K562 (cell line): ENCODE measurements around the gene SERPINA12.

Experiments used
- ATF3 ChIP-seq, 2 experiments: fragments of 450-650 bp in 1 of 2; sonication (generic) in 1 of 2; formaldehyde crosslinking in 1 of 2; IDR thresholded peaks in 1 of 2; conservative IDR thresholded peaks in 1 of 2; 2 replicates each; pipeline versions ENCODE4 v1.6.1 to v1.8.1; 2016 to 2023; ENCODE audit warnings: mild to moderate bottlenecking in 2 of 2, moderate library complexity in 2 of 2, inconsistent platforms in 1 of 2, missing genetic modification reagents in 1 of 2
- CEBPB ChIP-seq: fragments of 450-650 bp; IDR thresholded peaks from 2 replicates; pipeline ENCODE4 v1.6.1; 2016; ENCODE audit warnings: missing genetic modification characterization, missing compliant biosample characterization
- CTCF ChIP-seq, 3 experiments: IDR thresholded peaks in 2 of 3; conservative IDR thresholded peaks in 1 of 3; 2 replicates each; pipeline ENCODE4 v1.5.1; 2011 to 2012; ENCODE audit warnings: low read length in 3 of 3, mild to moderate bottlenecking in 3 of 3, control low read depth in 2 of 3, improper control_type of control experiment in 1 of 3, inconsistent platforms in 1 of 3, low read depth in 1 of 3, mixed read lengths in 1 of 3, moderate library complexity in 1 of 3; ENCODE audit not compliant: insufficient read depth in 2 of 3
- E2F4 ChIP-seq: sonication (generic); formaldehyde crosslinking; IDR thresholded peaks from 2 replicates; pipeline ENCODE4 v1.8.0; 2022; ENCODE audit warnings: mild to moderate bottlenecking, low read depth, missing genetic modification reagents
- EZH2 ChIP-seq: IDR thresholded peaks from 2 replicates; pipeline ENCODE4 v1.6.1; 2012; ENCODE audit warnings: low read depth, mild to moderate bottlenecking, inconsistent platforms, low read length, borderline replicate concordance
- FOXM1 ChIP-seq, 2 experiments: fragments of 450-650 bp in 1 of 2; sonication (generic) in 1 of 2; formaldehyde crosslinking in 1 of 2; IDR thresholded peaks; 2 replicates each; pipeline versions ENCODE4 v1.6.1 to v1.9.0; 2017 to 2022; ENCODE audit warnings: low read depth in 2 of 2, mild to moderate bottlenecking in 2 of 2, missing genetic modification reagents in 1 of 2, moderate library complexity in 1 of 2
- MAFK ChIP-seq: IDR thresholded peaks from 2 replicates; pipeline ENCODE4 v1.6.1; 2011; ENCODE audit warnings: low read length, improper control_type of control experiment
- MXI1 ChIP-seq: IDR thresholded peaks from 2 replicates; pipeline ENCODE4 v1.6.1; 2011; ENCODE audit warnings: low read depth, mild to moderate bottlenecking, improper control_type of control experiment, low read length
- NCOA1 ChIP-seq: fragments of 450-650 bp; IDR thresholded peaks from 2 replicates; pipeline ENCODE4 v1.6.1; 2016; ENCODE audit warnings: low read depth
- POLR2AphosphoS5 ChIP-seq: IDR thresholded peaks from 2 replicates; pipeline ENCODE4 v1.6.1; 2011; ENCODE audit warnings: mild to moderate bottlenecking, low read depth, low read length, moderate library complexity; ENCODE audit not compliant: control insufficient read depth, insufficient read depth
- STAT6 ChIP-seq: sonication (generic); formaldehyde crosslinking; IDR thresholded peaks from 2 replicates; pipeline ENCODE4 v1.8.1; 2023; ENCODE audit warnings: mild to moderate bottlenecking, missing genetic modification reagents
- TCF15 ChIP-seq: fragments of 250-450 bp; sonication (Bioruptor Pico); IDR thresholded peaks from 2 replicates; pipeline ENCODE4 v1.8.0; 2022; ENCODE audit warnings: moderate library complexity, mild to moderate bottlenecking, inconsistent platforms
- ZBTB49 ChIP-seq: sonication (generic); formaldehyde crosslinking; IDR thresholded peaks from 2 replicates; pipeline ENCODE4 v1.8.0; 2022; ENCODE audit warnings: missing genetic modification reagents, mild to moderate bottlenecking, borderline replicate concordance
- ZSCAN29 ChIP-seq: fragments of 450-650 bp; IDR thresholded peaks from 2 replicates; pipeline ENCODE4 v1.6.1; 2017

GRCh38 chr14:94441130-94441529, 68.1 kb downstream of the SERPINA12 start:
- TF ChIP-seq POLR2AphosphoS5 (no peak), STAT6 (CRISPR knock-in tag) (no peak), ZBTB49 (CRISPR knock-in tag) (no peak), NCOA1 (no peak), ZSCAN29 (no peak), CTCF (IDR thresholded peaks at IDR 0.05 in 2 of 3, conservative IDR thresholded peaks at IDR 0.05 in 1 of 3; ENCODE audit: insufficient read depth in 2 of 3, low read depth in 1 of 3, low read length in 3 of 3) (no peak), FOXM1 (IDR thresholded peaks at IDR 0.05; ENCODE audit: low read depth) (no peak), FOXM1 (CRISPR knock-in tag; IDR thresholded peaks at IDR 0.05; ENCODE audit: low read depth) (no peak), CEBPB (tag) (no peak), MAFK (no peak), MXI1 (no peak), EZH2 (no peak), E2F4 (CRISPR knock-in tag) (no peak), TCF15 (no peak), ATF3 (IDR thresholded peaks at IDR 0.05) (no peak), ATF3 (CRISPR knock-in tag; conservative IDR thresholded peaks at IDR 0.05) (no peak)
